ENCODE data around the gene ATP6V1B1.

ATP6V1B1 gene

GRCh38 chr2:70977605-70978205, 42.0 kb downstream of the ATP6V1B1 start:
- no peak for DNase-seq

- DNase-seq: no peak
These were observed 42.9 kb downstream of the ATP6V1B1 start, which contains the start of gene ANKRD53 for GRCh38 chr2:70978341-70979179. Gene ANKRD53 (plus strand): TSS chr2:70978630. CDS start chr2:70978646, 16 bp downstream.

- no peak for DNase-seq
These were observed 43.4 kb downstream of the ATP6V1B1 start for GRCh38 chr2:70979180-70979488.

- no peak for DNase-seq
These were observed 43.9 kb downstream of the ATP6V1B1 start for GRCh38 chr2:70979626-70980025.

- DNase-seq: no peak
These were observed 45.7 kb downstream of the ATP6V1B1 start for GRCh38 chr2:70981421-70981820.

- DNase-seq: no peak
These were observed 46.4 kb downstream of the ATP6V1B1 start for GRCh38 chr2:70981866-70982810.

- DNase-seq: no peak
These were observed 47.3 kb downstream of the ATP6V1B1 start for GRCh38 chr2:70982971-70983370.

- DNase-seq: no peak
These were observed 48.0 kb downstream of the ATP6V1B1 start for GRCh38 chr2:70983506-70984227.

GRCh38 chr2:70984228-70984575, 48.5 kb downstream of the ATP6V1B1 start:
- DNase-seq: no peak

- DNase-seq: no peak
These were observed 49.0 kb downstream of the ATP6V1B1 start for GRCh38 chr2:70984576-70985282.

GRCh38 chr2:70985283-70985688, 49.6 kb downstream of the ATP6V1B1 start:
- DNase-seq: no peak

GRCh38 chr2:70985956-70986355, 50.3 kb downstream of the ATP6V1B1 start:
- no peak for DNase-seq

- DNase-seq: no peak
These were observed 50.9 kb downstream of the ATP6V1B1 start for GRCh38 chr2:70986499-70987189.

GRCh38 chr2:70987386-70987785, 51.7 kb downstream of the ATP6V1B1 start:
- no peak for DNase-seq

GRCh38 chr2:70988151-70988550, 52.5 kb downstream of the ATP6V1B1 start:
- no peak for DNase-seq

- DNase-seq: no peak
These were observed 53.3 kb downstream of the ATP6V1B1 start for GRCh38 chr2:70988726-70989648.

GRCh38 chr2:70990216-70990615, 54.5 kb downstream of the ATP6V1B1 start:
- no peak for DNase-seq

GRCh38 chr2:70991142-70991541, 55.4 kb downstream of the ATP6V1B1 start:
- no peak for DNase-seq

GRCh38 chr2:70991742-70992141, 56.0 kb downstream of the ATP6V1B1 start:
- DNase-seq: no peak
